ENCODE results near the gene HID1.
"Not testable (repeated sequence)": the region's sequence is repeated elsewhere in the genome, so short reads cannot be mapped to it uniquely, and the experiment has no call there.

HID1 gene

DNA sequence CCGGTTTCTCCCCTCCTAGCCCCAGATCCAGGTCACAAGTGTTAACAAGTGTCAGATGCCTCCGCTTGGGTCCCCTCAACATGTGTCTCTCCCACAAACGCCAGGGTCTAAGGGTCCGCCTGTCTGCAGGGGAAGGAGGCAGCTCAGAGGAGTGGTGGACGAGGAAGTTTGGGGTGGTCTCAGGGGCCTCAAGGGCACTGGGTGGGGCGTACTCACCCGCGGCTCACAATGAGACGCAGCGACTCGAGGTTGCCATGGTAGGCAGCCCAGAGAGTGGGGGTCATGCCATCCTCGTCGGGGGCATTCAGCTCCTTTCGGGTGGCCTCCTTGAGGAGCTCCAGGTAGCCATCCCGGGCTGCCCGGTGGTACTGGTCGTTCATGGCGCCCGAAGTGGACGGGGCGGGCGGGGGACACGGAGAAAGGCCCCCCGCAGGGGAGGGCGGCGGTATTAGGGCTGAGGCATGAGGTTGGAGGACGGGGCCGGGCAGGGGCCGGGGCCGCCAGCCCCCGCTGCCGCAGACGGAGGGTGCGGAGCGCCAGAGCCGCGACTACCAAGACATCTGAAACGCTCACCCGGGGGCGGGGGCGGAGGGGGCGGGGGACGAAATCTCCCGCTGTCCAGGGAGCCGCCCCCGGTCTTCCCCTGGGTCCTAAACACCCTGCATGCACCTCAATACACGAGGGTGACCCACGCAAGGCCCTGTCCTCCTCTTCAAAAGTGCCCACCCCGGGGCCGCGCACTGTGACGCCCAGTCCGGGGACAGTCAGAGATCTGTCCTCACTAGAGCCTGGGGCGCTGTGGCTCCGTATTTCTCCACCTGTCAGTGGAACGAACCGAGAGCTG lies 49.6 kb downstream of the HID1 start, which contains the start of gene USH1G:
USH1G (minus strand) TSS at position 562 of the 844 bp plus-strand sequence; CDS start at position 380, 182 bp downstream.
- DNase-seq (ENCODE audit: low read depth, low spot score): no peak

- DNase-seq (ENCODE audit: low read depth, low spot score): no peak
Observed at GRCh38 chr17:74922172-74922571, 50.4 kb downstream of the HID1 start.

DNA sequence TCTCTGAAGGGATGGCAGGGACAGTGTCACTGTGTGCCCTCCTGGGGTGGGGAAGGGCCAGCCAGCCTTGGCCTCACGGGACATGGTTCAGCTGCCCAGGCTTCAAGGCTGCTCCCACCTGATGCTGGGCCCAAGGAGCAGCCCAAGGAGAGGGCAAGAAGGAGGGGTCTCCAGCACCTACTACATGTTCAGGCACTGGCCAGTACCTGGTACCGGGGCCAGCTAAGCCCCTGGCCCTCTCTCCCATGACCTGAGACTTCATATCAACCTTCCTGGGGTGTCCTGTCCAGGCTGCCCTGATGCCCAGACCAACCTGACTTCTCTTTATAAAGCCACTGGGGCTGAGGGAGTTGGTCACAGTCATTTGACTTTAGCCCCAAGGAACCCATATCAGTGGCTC lies 50.8 kb downstream of the HID1 start:
- DNase-seq (ENCODE audit: low read depth, low spot score): no peak

GRCh38 chr17:74921026-74921681 lies 51.4 kb downstream of the HID1 start:
- no peak for DNase-seq (ENCODE audit: low read depth, low spot score)

DNA sequence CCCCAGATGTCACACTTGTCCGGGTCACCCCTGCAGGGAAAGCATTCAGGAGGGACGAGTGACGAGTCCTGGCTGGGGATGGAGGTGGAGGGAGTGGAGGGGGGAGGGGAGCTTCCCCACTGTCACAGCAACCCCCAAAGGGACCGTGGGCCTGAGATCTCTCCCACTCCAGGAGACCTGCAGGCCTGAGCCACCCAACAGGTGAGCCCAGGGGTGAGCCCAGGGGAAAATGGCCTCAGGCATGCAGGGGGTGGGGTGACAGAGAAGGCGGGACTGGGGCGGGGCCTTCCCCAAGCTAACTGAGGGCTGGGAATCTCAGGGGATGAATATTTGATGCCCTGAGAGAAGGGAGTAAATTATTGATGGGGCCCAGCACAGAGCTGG lies 51.9 kb downstream of the HID1 start:
- no peak for DNase-seq (ENCODE audit: low read depth, low spot score)

- no peak for DNase-seq (ENCODE audit: low read depth, low spot score)
Observed at GRCh38 chr17:74920306-74920620, 52.3 kb downstream of the HID1 start.

DNA sequence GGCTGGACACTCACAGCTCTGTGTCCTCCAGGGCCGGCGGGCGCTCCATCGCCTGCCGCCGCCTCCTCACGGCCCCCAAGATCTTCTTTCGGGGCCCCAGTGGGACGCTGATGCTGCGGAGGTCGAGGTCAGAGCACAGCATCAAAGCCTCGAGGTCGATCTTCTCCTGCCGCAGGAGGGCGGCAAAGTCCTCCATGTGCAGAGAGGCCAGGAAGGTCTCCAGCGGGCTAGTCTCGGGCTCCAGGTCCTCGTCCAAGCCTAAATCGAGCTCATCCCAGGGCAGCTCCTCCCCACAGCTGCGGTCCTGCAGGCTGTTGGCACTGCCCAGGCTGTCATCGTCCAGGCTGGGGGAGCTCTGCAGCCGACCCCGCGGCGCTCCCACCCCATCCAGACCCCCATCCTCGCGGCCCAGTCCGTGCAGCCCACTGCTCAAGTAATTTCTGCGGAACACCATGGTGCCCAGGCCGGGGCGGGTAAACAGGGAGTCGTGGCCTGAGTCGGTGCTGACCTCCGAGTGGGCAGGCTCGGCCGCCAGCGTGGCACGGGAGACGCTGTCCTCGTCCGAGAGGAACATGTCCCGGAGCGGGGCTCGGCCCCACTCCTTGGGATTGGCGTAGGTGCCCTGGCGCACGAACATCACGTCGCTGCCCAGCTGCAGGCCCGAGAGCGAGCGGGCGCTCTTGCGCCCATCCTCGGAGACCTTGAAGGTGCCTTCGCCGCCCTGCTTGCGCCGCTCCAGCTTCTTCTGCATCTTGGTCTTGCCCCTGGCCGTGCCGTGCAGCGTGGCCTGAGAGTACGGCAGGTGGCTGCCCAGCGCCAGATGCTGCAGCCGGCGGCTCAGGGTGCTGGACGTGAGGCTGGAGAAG lies 52.9 kb downstream of the HID1 start:
- peak; percentile 20 for DNase-seq (ENCODE audit: low read depth, low spot score)

- no peak for DNase-seq (ENCODE audit: low read depth, low spot score)
Observed at GRCh38 chr17:74918906-74919305, 53.7 kb downstream of the HID1 start.

GRCh38 chr17:74917430-74917829 lies 55.1 kb downstream of the HID1 start:
- no peak for DNase-seq (ENCODE audit: low read depth, low spot score)

DNA sequence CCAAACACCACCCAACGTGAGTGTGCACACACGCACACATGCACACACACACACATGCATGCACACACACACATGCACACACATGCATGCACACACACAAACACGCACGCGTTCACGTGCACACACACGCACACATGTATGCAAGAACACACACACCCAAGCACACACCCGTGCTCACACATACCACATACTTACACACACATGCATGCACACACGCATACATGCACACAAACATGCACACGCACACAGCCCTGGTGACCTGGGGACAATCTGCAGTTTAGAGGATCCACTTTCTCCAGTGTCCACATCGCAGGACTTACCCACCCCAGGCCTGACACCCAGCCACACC lies 55.7 kb downstream of the HID1 start:
- DNase-seq (ENCODE audit: low read depth, low spot score): no peak

GRCh38 chr17:74916136-74916850 lies 56.3 kb downstream of the HID1 start:
- DNase-seq (ENCODE audit: low read depth, low spot score): no peak

- DNase-seq (ENCODE audit: low read depth, low spot score): not testable (repeated sequence)
Observed at GRCh38 chr17:74911423-74911822, 61.1 kb downstream of the HID1 start.

DNA sequence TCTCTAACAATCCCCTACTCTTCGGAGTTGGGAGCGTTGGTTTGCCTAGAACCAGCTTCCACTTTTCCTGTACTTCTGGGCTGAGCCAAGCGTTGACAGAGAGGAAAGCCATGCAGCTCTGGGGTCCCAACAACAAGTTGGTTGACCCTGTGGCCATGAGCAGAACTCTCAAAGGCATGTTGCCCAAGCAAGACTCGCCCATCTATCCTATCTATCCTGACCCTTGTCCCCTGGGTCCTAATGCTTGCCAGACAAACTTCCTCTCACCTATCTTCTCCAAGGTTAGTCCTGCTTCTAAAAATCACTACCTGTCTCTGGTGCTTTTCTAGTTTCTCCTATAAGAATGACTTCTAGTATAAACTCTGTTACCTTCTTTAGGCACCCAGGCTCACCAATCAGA lies 63.5 kb downstream of the HID1 start:
- not testable (repeated sequence) for DNase-seq (ENCODE audit: low read depth, low spot score)

DNA sequence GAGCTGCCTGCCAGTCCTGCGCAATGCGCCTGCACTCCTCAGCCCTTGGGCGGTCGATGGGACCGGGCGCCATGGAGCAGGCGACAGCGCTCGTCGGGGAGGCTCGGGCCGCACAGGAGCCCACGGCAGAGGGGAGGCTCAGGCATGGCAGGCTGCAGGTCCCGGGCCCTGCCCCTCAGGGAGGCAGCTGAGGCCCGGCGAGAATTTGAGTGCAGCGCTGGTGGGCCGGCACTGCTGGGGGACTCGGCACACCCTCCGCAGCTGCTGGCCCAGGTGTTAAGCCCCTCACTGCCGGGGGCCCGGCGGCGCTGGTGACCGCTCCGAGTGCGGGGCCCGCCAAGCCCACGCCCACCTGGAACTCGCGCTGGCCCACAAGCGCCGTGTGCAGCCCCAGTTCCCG lies 65.5 kb downstream of the HID1 start:
- DNase-seq (ENCODE audit: low read depth, low spot score): no peak

- not testable (repeated sequence) for DNase-seq (ENCODE audit: low read depth, low spot score)
Observed at GRCh38 chr17:74906214-74906793, 66.3 kb downstream of the HID1 start.

GRCh38 chr17:74904687-74905409 lies 67.7 kb downstream of the HID1 start:
- no peak for DNase-seq (ENCODE audit: low read depth, low spot score)

- DNase-seq (ENCODE audit: low read depth, low spot score): no peak
Observed at GRCh38 chr17:74903671-74904070, 68.9 kb downstream of the HID1 start.

DNA sequence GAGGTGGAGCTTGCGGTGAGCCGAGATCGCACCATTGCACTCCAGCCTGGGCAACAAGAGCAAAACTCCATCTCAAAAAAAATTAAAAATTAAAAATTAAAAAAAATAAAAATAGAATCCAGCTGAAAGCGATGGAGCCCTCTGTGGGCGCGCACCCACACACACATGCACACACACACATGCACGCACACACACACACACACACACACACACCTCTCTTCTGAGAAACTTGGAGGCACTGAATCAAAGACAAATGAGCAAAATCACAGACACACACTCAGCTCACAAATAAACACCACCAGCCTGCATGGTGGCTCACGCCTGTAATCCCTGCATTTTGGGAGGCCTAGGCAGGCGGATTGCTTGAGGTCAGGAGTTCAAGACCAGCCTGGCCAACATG lies 69.5 kb downstream of the HID1 start:
- DNase-seq (ENCODE audit: low read depth, low spot score): no peak

DNA sequence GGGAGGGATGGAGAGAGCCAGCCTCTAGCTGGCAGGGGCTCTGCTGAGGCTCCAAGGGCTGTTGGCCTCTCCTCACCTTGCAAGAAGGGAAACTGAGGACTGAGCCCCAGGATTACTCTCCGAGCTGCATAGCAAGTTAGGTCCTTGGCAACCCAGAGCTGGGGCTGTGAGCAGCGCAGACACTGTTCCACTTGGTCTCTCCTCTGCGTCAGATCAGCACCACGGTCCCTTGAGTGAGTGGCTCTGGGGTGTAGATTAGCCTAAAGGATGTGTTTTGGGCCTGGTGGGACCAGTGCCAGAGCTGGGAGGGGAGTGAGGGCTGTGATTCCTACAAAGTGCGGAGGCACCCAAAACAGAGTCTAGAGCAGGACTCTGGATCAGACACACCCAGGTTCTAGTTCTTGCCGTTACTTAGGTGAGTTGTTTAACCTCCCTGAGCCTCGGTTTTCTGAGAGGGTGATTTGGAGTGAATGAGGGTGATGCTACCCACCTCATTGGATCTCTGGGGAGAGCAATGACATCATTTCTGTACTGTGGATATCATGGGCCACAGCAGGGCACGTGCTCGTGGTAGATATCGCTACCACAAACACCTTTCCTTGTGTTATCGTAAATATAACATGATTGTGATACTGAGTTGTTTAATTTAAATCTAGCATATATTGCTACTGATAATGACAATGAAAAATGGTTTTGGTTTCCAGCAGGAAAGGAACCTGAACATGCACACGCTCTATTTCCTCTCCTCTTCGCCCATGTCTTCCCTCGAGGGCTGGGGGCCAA lies 71.0 kb downstream of the HID1 start:
- DNase-seq (ENCODE audit: low read depth, low spot score): no peak
